ENCODE measurements around the gene GGA3.
"Not testable (repeated sequence)": the region's sequence is repeated elsewhere in the genome, so short reads cannot be mapped to it uniquely, and the experiment has no call there.

Gene GGA3

GRCh38 chr17:75208161-75208560 lies 53.2 kb downstream of the GGA3 start:
- no peak for DNase-seq

DNA sequence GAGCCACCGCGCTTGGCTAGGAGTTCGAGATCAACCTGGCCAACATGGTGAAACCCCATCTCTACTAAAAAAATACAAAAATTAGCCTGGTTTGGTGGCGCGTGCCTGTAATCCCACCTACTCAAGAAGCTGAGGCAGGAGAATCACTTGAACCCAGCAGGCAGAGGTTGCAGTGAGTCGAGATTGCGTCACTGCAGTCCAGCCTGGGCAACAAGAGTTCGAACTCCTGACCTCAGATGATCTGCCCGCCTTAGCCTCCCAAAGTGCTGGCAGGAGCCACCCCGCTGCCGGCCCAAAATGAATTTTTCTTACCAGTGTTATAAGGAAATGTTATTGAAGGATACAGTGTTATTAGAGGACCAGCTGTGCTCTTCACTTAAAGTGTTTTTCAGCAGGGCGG lies 53.6 kb downstream of the GGA3 start:
- no peak for DNase-seq

DNA sequence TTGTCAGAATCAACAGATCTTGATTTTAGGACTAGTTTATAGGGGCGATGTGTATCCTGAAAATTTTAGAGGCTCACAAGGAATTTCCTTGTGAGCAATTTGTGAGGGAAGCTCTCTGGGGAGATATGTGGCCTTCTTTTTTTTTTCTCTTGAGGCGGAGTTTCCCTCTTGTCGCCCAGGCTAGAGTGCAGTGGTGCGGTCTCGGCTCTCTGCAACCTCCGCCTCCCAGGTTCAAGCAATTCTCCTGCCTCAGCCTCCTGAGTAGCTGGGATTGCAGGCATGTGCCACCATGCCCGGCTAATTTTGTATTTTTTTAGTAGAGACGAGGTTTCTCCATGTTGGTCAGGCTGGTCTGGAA lies 54.4 kb downstream of the GGA3 start:
- DNase-seq: not testable (repeated sequence)

DNA sequence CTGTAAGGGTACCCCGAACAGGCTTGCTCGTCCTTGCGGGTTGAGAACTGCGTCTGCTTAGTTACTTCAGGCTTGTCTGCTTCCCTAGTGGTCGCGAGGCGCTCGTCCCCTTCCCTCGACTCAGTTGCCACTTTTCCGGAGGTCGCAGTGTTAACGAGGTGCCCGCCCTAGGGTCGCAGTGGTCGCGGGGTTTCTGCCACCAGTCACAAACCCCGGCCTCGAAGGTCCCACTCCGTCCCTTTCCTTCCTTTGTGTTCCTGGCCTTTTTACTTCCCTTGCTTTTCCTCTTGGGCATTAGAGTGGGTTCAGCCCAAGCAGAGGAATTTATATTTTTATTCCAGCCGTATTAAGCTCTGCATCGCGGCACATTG lies 55.6 kb downstream of the GGA3 start:
- no peak for DNase-seq

- peak; percentile 97 to 98 for DNase-seq
These were observed 56.2 kb downstream of the GGA3 start, which contains the start of gene NUP85 for GRCh38 chr17:75205037-75205792. Gene NUP85, plus strand, starts transcription at chr17:75205679. Its CDS starts 83 bp downstream, at chr17:75205762.

DNA sequence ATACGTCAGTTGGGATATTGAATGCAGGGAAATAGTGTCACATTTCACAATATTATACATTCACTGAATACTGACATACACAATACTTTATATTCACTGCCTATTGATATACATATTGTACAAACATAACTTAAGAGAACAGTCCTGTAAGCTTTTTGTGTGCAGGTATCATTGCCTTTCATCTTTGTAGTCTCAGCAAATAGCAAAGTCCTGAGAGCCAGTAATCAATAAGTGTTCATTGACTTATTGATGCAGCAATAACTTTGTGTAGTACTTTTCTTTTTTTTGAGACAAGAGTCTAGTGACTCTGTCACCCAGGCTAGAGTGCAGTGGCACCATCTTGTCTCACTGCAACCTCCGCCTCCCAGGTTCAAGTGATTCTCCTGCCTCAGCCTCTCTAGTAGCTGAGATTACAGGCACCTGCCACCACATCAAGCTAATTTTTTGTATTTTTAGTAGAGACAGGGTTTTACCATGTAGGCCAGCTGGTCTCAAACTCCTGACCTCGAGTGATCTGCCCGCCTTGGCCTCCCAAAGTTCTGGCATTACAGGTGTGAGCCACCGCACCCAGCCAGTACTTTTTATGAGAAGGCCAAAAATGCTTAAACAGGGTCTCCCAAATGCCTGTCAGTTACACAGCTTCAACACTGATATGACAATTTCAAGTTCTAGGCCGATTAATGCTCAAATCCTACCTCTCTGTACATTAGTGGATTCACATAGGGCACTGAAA lies 61.4 kb downstream of the GGA3 start:
- DNase-seq: no peak

DNA sequence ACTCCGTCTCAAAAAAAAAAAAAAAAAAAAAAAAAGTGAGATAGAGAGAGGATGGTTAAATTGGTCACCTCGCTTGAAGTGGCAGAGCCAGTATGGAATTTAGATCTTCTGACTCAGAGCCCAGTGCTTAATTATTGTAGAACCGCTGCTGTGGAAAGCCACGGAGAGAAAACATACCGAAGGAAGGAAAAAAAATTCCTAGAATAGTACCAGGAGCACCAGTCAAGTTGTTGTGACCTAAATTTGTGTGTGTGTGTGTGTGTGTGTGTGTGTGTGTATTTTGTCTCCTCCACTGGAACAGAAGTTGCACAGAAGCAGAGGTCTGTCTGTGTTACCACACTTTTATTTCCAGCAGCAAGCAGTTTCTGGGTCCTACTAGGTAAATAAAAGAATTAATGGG lies 66.5 kb downstream of the GGA3 start:
- no peak for DNase-seq

GRCh38 chr17:75191584-75191983 lies 69.8 kb downstream of the GGA3 start:
- DNase-seq: no peak

DNA sequence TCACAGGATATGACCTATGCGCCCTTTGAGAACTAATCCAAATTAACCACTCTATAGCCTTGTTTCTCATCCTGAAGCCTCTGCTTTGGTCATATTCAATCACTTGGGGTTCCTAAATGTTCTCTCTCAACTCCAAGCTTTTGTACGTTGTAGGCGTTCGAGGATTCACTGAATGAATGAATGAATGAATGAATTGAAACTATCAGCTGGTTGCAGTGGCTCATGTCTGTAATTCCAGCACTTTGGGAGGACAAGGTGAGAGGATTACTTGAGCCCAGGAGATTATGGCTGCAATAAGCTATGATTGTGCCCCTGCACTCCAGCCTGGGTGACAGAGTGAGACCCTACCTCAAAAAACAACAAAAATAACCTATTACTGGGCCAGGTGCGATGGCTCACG lies 72.8 kb downstream of the GGA3 start:
- no peak for DNase-seq
